DLD1 (cell line): ENCODE results near the gene AMN.
"Not testable (repeated sequence)": the region's sequence is repeated elsewhere in the genome, so short reads cannot be mapped to it uniquely, and the experiment has no call there.

Experiments used
- in situ Hi-C: cut with HindIII; loops from 2 replicates; pipeline ENCODE4 v1.10.0; 2017; ENCODE audit warnings: low sequenced_read_pairs

Gene AMN

DNA sequence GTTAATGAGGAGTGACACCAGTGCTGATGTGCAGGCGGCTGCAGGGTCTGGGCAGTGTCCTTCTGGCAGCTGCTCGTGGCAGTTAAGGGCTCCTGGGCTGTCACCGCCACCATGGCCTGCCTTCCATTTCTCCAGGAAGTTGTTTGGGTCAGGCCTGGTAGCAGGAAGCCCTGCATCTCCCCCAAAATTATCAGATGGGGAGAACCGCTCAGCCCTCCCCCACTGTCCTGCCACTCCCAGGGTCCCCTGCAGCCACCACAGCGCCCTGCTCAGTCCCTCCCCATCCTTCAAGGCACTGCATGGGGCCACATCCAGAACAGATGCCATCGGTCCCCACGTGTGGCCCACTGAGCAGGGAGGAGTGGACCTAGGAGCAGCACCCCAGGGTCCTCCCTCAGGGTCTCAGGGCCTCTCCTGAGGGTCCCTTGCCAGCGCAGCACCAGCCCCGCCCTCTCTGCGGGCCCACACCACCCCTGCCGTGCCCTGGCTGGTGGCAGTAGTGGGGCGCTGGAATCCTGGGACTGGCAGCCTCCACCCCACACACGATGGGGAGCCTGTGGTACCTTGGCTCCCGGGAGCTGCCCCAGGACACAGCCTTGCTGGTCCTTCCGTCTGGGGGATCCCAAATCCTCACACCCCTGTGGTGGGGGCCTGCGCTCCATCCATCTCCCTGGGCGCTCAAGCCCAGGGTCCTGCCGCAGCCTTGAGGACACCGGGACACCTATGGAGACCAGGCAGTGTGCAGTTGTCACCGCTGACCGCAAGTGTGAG is 10.3 kb upstream of the AMN start:
- in situ Hi-C loops = no loop called here

- in situ Hi-C loops = no loop called here
Observed at GRCh38 chr14:102913341-102914211, 8.9 kb upstream of the AMN start.

GRCh38 chr14:102914474-102915291 is 7.8 kb upstream of the AMN start:
- in situ Hi-C loops = no loop called here

DNA sequence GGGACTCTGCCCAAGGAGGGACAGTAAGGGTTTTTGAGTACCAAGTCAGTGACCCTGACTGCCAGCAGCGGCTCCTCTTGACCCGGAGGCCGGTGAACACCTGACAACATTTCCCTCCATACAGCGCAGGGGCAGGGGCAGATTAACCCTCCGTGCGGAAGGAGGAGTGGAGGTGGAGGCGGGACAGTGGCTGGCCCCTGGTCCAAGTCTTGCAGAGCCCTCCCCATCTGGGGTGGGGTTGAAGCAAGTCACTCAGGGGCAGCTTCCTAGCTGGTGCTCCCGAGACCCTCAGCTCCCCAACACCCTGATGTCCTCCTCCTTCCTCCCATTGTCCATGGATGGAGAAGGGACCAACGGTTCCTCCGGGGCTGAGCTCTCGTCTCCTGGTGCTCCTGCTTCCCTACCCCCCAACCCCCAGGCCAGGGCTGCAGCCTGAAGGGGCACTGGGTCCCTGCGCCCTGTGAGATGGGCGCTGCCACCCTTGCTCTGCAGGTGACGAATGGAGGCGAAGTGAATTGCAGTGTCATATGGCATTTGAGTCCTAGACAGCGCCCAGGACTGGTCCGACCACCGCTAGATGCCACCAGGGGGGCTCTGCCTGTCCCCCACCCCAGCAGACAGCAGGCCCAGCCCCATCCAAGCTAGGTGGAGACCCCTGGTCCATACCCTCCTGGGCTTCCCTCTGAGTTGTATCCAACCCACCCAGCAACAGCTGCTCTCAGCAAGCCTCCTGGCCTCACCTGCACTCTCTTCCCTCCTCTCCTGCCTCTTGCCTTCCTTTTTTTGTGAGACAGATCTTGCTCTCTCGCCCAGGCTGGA is 7.0 kb upstream of the AMN start:
- in situ Hi-C loops = no loop called here

DNA sequence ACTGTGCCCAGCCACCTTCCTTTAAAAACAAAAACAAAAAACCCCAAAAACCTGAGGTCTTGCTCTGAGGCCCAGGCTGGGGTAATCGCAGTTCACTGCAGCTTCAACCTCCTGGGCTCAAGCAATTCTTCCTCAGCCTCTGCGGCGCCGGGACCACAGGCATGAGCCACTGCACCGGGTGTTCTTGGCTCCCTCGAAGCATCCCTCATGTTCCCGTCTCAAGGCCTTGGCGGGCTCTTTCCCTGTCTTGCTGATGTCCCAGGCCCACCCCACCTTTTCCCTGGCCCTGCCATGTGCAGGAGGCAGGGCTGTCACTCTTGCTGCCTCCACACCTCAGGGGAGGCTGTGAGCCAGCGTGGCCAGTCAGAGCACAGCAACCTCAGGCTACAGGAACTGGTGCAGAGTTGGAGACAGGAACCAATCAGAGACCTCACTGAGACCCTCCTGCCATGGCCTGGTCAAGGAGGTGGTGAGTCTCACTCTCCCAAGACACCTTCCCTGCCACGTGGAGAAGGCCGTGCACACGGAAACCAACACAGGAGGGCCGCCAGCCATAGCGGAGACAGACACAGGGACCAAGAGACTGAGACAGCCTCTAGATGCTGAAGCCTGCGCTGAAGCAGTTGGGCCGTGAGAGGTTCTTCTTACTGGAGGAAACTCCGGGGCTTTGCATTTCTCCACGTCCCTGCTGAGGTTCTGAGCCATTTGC is 6.0 kb upstream of the AMN start:
- in situ Hi-C loops = no loop called here

- in situ Hi-C loops = no loop called here
Observed at GRCh38 chr14:102917056-102917385, 5.4 kb upstream of the AMN start.

- in situ Hi-C loops = no loop called here
Observed at GRCh38 chr14:102917469-102918211, 4.8 kb upstream of the AMN start.

DNA sequence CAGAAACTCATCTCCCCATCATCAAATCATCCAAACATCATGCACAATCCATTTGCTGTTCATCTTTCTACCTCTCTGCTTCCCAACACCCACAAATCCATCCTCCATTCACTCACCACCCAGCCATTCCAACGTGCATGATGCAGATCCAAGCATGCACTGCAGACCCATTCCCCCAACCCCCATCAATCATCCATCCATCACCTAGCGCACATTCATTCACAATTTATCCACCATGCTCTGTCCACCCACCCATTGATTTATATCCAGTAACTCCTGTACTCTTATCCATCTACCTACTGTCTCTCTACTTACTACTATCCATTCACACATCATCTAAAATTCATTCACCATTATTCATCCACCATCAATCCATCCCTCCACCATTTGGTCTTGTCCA is 4.0 kb upstream of the AMN start:
- in situ Hi-C loops = no loop called here

DNA sequence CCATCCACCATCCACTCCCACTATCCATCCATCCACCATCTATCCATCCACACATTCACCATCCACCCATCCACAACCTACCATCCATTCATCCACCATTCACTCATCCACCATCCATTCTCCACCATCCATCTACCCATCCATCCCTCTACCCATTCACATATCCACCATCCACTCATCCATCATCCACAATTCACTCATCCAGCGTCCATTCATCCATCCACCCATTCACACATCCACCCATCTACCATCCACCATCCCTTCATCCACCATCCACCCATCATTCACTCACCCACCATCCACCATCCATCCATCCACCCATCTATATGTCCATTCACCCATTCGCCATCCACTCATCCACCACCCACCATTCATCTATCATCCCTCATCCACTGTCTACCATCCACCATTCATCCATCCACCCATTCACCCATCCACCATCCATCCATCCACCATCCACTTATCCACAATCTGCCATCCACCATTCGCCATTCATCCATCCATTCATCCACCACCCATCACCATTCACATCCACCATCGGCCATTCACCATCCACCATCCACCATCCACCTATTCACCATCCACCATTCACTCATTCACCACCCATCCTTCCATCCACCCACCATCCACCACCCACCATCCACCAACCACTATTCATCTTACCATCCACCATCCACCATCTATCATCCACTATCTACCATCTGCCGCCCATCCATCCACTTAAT is 2.0 kb upstream of the AMN start:
- in situ Hi-C loops = no loop called here

GRCh38 chr14:102920998-102921304 is 1.5 kb upstream of the AMN start:
- in situ Hi-C loops = no loop called here

- in situ Hi-C loops = no loop called here
Observed at GRCh38 chr14:102923201-102923924, 900 bp downstream of the AMN start.

DNA sequence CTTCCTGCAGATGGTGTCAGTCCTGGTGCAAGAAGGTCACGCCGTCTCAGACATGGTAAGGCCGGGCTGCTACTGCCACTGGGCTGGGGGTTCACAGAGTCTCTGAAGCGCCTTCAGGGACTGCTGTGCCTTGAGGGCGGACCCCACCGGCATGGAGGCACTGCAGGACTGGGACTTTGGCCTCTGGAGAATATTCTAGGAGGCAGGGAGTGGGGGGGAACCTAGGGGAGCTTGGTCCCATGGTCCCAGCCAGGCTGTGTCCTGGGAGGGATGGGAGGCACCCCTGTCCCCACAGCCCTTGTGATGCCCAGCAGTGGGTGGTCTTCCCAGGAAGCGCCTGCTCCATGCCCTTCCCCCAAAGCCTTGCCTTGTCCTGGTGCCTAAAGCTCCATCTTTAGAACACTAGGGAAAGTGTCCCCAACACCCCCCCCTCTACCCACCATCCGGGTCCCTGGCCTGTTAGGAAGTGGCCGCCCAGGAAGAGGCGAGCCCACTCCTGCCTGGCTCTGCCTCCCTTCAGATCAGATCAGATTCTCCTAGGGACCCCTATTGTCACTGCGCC is 1.5 kb downstream of the AMN start:
- in situ Hi-C loops = no loop called here

- in situ Hi-C loops = no loop called here
Observed at GRCh38 chr14:102924632-102925588, 2.4 kb downstream of the AMN start.

DNA sequence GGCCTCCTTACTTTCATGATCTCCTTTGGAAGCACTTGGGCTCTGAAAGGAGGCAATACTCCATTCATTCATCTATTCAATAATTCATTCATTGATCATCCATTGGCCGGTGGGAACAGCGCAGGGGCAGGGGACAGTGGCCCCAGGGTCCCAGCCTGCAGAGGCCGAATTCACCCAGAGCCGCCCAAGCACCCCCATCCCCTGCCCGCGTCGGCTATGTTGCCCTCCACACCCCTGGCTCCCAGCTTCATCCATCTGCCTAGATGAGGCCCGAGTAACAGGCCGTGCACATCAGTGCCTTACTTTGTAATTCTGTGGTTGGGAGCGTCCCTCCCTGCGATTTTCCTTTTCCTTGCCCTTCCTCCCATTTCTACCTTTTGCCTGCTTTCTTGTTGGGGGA is 3.2 kb downstream of the AMN start:
- in situ Hi-C loops = no loop called here

DNA sequence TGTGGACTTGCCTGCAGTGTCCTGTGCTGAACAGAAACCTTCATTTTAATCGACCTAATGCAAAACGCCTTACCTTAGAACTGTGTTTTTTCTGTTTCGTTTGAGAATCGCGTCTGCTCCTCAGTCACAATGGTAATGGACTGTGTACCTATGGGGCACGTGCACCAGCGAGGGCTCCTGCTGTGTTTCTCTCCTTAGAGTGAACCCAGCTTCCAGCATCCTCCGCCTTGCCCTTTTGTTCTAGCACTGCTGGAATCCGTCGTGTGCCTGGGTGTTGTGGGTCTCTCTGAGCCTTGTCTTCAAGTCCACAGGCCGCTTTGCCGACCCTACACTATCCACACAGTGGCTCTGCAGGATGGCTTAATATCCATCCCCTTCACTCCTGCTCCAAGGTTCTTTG is 3.6 kb downstream of the AMN start:
- in situ Hi-C loops = no loop called here

- in situ Hi-C loops = not testable (repeated sequence)
Observed at GRCh38 chr14:102926840-102927239, 4.4 kb downstream of the AMN start.
